ENCODE measurements around the gene TMEM87B.
"Not testable (repeated sequence)": the region's sequence is repeated elsewhere in the genome, so short reads cannot be mapped to it uniquely, and the experiment has no call there.

Gene TMEM87B

DNA sequence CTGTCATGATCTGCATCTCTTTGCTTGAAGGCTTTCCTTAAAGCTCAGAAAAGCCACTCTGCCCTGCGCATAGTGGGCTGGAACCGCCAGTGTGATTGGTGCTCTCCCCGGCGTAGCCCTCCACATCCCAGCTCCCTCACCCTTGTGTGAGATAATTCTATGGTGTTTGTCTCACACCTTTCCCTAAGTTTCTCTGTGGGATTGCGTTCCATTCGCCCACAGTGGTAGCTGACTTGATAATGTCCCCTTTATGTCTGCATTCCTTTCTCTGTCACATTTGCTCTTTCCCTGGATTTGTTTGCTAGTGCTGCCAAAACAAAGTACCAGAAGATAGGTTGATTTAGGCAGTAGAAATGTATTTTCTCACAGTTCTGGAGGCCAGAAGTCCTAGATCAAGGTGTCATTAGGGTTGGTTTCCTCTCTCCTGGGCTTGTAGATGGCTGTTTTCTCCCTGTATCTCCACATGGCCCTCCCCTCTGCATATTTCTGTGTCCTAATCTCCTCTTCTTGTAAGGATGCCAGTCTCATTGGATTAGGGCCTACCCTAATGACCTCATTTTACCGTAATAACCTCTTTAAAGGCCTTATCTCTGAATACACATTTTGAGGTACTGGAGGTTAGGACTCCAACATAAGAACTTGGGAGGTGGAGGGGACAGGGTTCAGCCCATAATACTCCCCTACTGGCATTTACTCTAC, 7.4 kb upstream of the TMEM87B start:
- Mint-ChIP-seq H3K36me3 (no peaks in the 10 kb centered on the region), H3K4me1 (peaks cover 8% of the 10 kb centered on the region), H3K4me3 (no peak overlapping the region), H3K27ac (no peak overlapping the region), H3K9me3 (peaks cover 2% of the 10 kb centered on the region)
- DNase-seq (ENCODE audit: low spot score in 2 of 2): no peak
- no peak for ATAC-seq

DNA sequence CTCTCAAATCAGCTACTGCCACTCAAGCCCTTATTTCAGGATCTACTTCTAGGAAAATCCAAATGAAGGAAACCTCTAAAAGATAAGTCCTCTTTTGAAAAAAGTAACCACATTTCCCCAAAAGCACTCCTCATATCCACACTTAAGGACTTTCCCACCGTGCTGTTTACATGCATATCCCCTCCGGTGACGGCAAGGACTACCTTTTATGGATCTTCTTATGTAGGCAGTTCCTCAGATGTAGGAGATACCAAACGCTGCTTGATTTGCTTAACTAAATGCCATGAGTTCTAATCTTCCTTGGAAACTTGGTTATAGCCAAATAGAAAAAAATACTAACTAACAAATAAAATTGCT, 6.9 kb upstream of the TMEM87B start:
- H3K36me3 Mint-ChIP-seq: no peaks in the 10 kb centered on the region
- peaks cover 2% of the 10 kb centered on the region for H3K9me3 Mint-ChIP-seq
- no peak for ATAC-seq
- no peak for DNase-seq (ENCODE audit: low spot score in 2 of 2)
- H3K4me3 Mint-ChIP-seq: no peak overlapping the region
- no peak overlapping the region for H3K27ac Mint-ChIP-seq
- H3K4me1 Mint-ChIP-seq: peaks cover 8% of the 10 kb centered on the region

DNA sequence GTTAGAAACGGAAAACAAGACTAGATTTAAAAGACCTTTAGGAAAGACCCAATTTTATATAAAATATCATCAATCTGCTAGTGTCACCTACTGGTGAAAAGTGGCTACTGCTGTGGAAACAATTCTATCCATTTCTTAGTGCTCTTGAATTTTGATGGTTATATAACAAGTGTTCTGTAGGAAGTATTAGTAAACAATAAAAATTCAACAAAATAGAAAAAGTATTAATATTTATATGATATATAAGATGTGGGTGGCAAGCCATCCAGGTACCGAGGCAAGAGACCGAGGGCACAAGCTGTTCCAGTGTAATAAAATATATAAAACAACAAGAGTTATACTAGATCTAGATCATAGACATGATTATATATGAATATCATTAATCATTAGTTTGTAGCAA, 6.2 kb upstream of the TMEM87B start:
- DNase-seq (ENCODE audit: low spot score in 2 of 2) (no peak), ATAC-seq (peak; percentile 42)
- Mint-ChIP-seq H3K27ac (no peak overlapping the region), H3K4me1 (peaks cover 15% of the 10 kb centered on the region), H3K4me3 (no peak overlapping the region), H3K9me3 (peaks cover 2% of the 10 kb centered on the region), H3K36me3 (no peaks in the 10 kb centered on the region)

DNA sequence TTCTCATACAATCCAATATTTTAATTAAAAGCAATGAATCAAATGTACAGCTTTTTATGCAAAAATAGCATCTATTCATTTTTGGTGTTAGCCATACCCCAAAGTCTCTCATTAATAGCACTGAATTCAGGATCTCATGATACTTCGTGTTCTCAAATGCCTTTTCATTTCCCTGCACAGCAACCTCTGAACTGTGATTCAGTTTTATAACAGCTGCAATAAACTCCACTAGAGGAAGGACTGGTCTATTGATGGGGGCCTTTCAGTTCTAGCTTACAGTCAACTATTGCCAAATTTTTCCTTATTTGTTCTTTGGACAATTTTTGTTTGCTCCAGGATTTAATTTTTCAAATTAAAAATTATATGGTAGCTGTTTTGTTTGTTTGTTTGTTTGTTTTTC, 4.8 kb upstream of the TMEM87B start:
- no peak overlapping the region for H3K4me3 Mint-ChIP-seq
- DNase-seq (ENCODE audit: low spot score in 2 of 2): no peak
- H3K27ac Mint-ChIP-seq: no peak overlapping the region
- H3K4me1 Mint-ChIP-seq: peaks cover 20% of the 10 kb centered on the region
- peaks cover 5% of the 10 kb centered on the region for H3K36me3 Mint-ChIP-seq
- no peak for ATAC-seq
- H3K9me3 Mint-ChIP-seq: peaks cover under 1% of the 10 kb centered on the region

DNA sequence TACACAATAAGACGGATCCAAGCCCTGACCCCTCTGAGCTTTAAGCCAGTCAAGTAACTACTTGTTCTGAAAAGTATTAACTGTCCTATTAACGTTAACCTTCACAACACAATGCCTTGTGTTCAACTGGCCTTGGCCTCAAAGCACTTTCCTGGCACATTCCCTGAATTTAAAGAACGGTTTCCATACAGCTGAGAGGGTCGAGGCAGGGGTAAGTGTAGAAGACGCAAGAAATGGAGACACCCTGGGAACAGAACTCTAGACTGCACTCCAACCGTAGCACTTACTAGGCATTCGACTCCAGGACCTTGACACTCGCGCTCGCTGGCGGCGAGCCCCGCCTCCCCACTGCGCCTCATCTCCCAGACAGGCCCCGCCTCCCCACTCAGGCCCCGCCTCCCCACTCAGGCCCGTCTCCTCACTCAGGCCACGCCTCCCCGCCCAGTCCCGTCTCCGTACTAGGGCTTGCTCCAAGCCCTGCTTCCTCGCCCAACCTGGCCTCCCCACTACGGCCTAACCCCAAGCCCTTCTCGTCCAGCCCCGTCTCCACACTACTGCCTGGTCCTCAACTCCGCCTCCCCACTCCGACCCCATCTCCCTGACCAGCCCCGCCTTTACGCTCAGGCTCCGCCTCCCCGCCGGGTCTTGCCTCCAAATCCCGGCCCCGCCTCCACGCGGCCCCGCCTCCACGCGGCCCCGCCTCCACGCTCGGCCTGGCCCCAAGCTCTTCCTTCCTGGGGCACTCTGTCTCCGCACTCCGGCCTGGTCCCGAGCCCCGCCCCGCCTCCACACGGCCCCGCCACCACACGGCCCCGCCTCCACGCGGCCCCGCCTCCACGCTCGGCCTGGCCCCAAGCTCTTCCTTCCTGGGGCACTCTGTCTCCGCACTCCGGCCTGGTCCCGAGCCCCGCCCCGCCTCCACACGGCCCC, 887 bp upstream of the TMEM87B start:
- Mint-ChIP-seq H3K4me1 (peaks cover 52% of the 10 kb centered on the region), H3K36me3 (peaks cover 21% of the 10 kb centered on the region), H3K9me3 (no peaks in the 10 kb centered on the region), H3K4me3 (peak overlapping the region; percentile 82), H3K27ac (peak overlapping the region; percentile 91)
- ATAC-seq (peak; percentile 83), DNase-seq (ENCODE audit: low spot score in 2 of 2) (peak; percentile 97 to 99)

DNA sequence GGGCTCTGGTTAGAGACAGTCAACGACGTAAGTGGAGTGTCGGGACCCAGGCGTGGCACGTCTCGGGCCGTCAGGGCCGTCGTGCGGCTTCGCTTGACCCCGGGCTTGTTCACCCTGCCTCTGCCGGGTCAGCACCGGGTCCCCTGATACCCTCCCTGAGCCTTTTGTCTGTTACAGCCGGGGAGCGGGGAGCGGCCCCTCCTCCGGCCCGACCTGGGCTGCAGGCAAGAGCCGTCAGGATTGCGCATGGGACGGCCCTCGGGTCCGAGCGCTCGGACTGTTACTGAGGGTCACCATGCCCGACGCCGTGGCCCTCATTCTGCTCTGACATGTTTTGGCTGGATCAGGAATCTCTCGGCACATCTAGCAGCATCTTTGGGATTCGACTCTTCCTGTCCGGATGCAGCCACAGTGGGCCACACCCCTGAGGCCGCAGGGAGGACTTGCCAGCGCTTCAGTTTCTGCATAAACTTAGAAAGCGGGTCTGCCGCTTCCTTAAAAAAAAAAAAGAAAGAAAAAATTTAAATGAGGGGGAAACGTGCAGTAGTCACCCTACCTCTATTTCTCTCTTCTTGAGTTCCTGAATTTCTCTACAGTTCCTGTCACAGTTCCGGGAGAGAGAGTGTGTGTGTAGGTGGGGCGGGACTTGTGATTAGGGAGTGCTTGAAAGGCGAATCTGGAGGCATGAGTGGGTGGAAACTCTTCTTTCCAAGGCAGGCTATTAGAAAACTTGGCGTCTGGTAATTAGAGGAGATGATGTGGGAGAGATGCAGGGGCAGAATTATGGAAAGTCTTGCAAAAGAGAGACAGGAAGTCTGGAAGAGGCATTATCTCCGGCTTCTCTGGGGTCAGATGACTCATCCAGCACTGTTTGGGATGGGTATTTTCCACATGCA, 909 bp downstream of the TMEM87B start:
- H3K9me3 Mint-ChIP-seq: no peaks in the 10 kb centered on the region
- DNase-seq (ENCODE audit: low spot score in 2 of 2) (peak in 1 of 2 donors; percentile 59), ATAC-seq (no peak)
- H3K36me3 Mint-ChIP-seq: peaks cover 39% of the 10 kb centered on the region
- H3K4me1 Mint-ChIP-seq: peaks cover 47% of the 10 kb centered on the region
- peak overlapping the region; percentile 82 for H3K27ac Mint-ChIP-seq
- peak overlapping the region; percentile 82 for H3K4me3 Mint-ChIP-seq

DNA sequence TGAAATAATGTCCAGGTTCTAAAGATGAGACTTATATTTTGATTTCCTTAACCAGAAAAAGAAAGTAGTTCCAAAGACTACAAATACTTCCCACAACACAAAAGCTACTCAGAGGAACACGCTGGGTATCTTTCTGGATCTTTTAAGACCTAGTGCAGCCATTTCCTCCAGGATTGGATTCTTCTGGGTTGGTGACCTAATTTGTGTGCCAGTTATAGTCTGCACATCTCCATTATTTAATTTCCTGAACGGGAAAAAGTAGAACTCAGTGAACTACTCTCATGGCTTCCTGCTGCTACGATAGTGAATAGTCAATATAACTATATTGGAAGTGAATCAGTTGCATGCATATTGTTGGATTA, 1.5 kb downstream of the TMEM87B start:
- H3K4me1 Mint-ChIP-seq: peaks cover 51% of the 10 kb centered on the region
- no peak for DNase-seq (ENCODE audit: low spot score in 2 of 2)
- no peak for ATAC-seq

DNA sequence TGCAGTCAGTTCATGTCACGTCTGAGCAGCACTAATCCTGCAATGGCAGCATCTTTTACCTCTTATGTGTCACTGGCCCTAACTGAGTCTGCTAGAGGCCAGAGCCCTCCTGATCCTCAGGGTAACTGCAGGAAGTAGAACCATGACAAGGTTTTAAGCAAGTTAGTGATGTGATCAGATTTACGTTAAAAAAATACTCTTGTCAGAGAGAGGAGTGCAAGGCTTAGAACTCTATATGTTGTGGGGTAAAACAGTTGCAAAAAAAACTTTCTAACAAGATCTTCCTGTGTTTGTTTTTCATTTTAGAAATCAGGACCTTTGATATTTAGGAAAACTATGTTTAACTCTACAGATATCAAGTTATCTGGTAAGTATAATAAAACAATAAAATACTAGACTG, 4.6 kb downstream of the TMEM87B start:
- Mint-ChIP-seq H3K4me1 (peaks cover 60% of the 10 kb centered on the region), H3K4me3 (no peak overlapping the region), H3K9me3 (peaks cover 6% of the 10 kb centered on the region), H3K27ac (no peak overlapping the region), H3K36me3 (peaks cover 75% of the 10 kb centered on the region)
- DNase-seq (ENCODE audit: low spot score in 2 of 2): no peak
- no peak for ATAC-seq

More for the DNA sequence above, 1.5 kb downstream of the TMEM87B start:
- peak overlapping the region; percentile 82 for H3K27ac Mint-ChIP-seq
- H3K36me3 Mint-ChIP-seq: peaks cover 45% of the 10 kb centered on the region
- peak overlapping the region; percentile 82 for H3K4me3 Mint-ChIP-seq
- no peaks in the 10 kb centered on the region for H3K9me3 Mint-ChIP-seq

DNA sequence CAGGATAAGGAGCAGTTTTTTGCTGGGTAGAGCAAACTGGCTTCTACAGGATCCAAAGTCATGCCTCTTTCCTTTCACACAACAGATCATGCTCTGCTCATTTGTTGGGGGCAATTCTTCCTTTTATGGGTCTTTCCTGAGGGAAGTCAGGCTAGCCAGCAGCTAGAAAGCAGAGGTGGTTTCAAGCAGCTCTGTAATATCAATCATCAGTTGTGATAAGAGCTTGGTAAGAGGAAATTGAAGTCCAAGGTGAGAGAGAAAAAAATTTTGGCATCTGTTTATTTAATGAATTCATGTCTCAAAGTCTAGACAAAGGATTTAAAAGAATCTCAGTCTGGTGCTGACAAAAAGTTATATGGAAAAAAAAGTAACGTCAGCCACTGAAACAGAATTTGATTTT, 6.2 kb downstream of the TMEM87B start:
- H3K27ac Mint-ChIP-seq: no peak overlapping the region
- no peak for ATAC-seq
- DNase-seq (ENCODE audit: low spot score in 2 of 2): no peak
- H3K4me1 Mint-ChIP-seq: peaks cover 66% of the 10 kb centered on the region
- peaks cover 81% of the 10 kb centered on the region for H3K36me3 Mint-ChIP-seq
- peaks cover 6% of the 10 kb centered on the region for H3K9me3 Mint-ChIP-seq
- no peak overlapping the region for H3K4me3 Mint-ChIP-seq

DNA sequence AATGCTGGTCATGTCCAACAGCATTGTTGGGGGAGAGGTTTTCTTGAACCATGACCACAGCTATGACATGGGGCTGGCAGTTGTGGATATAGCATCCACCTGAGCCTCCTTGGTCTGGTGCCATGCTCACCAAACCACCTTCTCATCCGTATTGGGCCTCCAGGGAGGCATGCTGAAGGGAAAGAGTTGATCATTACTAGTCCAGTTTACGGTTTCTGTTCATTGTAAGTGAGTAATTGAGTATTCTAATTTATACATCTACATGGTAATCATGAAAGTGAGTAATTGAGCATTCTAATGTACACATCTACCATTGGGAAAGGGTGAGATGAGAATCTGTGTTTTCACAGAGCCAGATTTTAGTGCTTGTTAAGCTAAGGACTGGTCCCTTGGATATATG, 6.8 kb downstream of the TMEM87B start:
- Mint-ChIP-seq H3K27ac (no peak overlapping the region), H3K4me1 (peaks cover 64% of the 10 kb centered on the region), H3K4me3 (no peak overlapping the region), H3K9me3 (peaks cover 6% of the 10 kb centered on the region), H3K36me3 (peaks cover 84% of the 10 kb centered on the region)
- DNase-seq (ENCODE audit: low spot score in 2 of 2) (no peak), ATAC-seq (peak; percentile 69)

DNA sequence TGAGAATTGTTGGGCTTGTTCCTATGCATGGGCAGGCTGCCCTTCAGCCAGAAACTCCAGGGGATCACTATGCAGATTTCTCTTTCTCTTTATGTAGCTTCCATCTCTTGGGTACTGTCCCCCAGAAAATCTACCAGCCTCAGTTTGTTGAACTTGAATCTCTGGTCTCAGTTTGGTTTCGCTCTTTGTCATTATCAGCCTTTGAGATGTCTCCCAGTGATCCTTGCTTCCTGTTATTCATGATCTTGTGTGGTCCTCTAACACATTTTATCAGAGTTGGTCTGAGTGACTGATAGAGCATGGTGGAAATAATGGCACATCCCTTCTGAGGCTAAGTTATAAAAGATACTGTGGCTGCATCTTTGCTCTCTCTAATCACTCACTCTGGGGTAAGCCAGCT, 7.8 kb downstream of the TMEM87B start:
- DNase-seq (ENCODE audit: low spot score in 2 of 2) (no peak), ATAC-seq (peak; percentile 84)
- peaks cover 6% of the 10 kb centered on the region for H3K9me3 Mint-ChIP-seq
- peaks cover 55% of the 10 kb centered on the region for H3K4me1 Mint-ChIP-seq
- no peak overlapping the region for H3K4me3 Mint-ChIP-seq
- peaks cover 94% of the 10 kb centered on the region for H3K36me3 Mint-ChIP-seq
- peak overlapping the region; percentile 75 for H3K27ac Mint-ChIP-seq

DNA sequence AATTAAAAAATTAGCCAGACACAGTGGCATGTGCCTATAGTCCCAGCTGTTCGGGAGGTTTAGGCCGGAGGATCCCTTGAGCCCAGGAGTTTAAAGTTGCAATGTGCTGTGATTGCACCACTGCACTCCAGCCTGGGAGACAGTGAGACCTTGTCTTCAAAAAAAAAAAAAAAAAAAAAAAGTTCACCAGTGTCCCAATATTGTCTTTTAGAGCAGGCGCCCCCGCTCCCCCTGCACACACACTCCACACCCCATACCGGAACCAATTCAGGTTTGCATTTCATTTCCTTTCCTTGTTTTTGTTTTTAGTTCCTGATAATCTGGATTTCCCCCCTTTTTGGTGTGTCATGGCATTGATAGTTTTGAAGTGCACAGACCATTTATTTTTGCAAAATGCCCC, 10.4 kb downstream of the TMEM87B start:
- Mint-ChIP-seq H3K4me3 (no peak overlapping the region), H3K9me3 (peaks cover 6% of the 10 kb centered on the region), H3K27ac (peak overlapping the region; percentile 50), H3K4me1 (peaks cover 45% of the 10 kb centered on the region), H3K36me3 (peaks cover 99% of the 10 kb centered on the region)
- ATAC-seq (no peak), DNase-seq (ENCODE audit: low spot score in 2 of 2) (no peak)

DNA sequence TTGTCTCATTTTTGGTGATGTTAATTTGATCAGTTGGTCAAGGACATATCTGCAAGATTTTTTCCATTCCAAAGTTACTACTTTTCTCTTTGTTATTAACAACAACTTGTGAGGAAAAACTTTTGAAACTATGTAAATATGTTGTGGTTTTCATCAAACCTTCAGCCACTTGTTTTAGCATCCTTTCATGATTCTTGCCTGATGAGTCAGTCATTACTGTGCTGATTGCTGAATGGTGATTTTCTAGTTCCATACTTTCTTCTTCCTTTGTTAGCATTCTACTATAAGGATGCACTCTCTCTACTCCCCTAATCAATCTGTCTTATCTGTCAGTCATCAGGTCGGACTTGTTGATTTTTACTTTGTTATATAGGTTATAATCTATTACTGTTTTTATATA, 10.9 kb downstream of the TMEM87B start:
- Mint-ChIP-seq H3K4me1 (peaks cover 45% of the 10 kb centered on the region), H3K36me3 (peaks cover 99% of the 10 kb centered on the region), H3K27ac (peak overlapping the region; percentile 50), H3K4me3 (no peak overlapping the region), H3K9me3 (peaks cover 6% of the 10 kb centered on the region)
- DNase-seq (ENCODE audit: low spot score in 2 of 2) (no peak), ATAC-seq (peak; percentile 59)

DNA sequence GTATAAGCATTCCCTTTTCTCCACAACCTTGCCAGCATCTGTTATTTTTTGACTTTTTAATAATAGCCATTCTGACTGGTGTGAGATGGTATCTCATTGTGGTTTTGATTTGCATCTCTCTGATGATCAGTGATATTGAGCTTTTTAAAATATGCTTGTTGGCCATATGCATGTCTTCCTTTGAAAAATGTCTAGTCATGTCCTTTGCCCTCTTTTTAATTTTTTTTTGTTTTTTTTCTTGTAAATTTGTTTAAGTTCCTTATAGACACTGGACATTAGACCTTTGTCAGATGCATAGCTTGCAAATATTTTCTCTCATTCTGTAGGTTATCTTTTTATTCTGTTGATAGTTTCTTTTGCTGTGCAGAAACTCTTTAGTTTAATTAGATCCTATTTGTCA, 14.7 kb downstream of the TMEM87B start:
- not testable (repeated sequence) for H3K9me3 Mint-ChIP-seq; DNase-seq (ENCODE audit: low spot score in 2 of 2); ATAC-seq; H3K27ac Mint-ChIP-seq; H3K4me3 Mint-ChIP-seq
- Mint-ChIP-seq H3K36me3 (peaks cover 100% of the 10 kb centered on the region), H3K4me1 (peaks cover 49% of the 10 kb centered on the region)

DNA sequence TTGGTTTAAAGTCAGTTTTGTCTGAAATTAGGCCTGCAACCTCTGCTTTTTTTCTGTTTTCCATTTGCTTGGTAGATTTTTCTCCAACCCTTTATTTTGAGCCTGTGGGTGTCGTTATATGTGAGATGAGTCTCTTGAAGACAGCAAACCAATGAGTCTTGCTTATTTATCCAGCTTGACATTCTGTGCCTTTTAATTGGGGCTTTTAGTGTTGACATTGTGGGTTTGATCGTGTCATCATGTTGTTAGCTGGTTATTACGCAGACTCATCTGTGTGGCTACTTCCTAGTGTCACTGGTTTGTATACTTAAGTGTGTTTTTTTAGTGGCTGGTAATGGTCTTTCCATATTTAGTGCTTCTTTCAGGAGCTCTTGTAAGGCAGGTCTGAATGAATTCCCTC, 18.8 kb downstream of the TMEM87B start:
- no peak overlapping the region for H3K27ac Mint-ChIP-seq

More for the DNA sequence above, 18.8 kb downstream of the TMEM87B start:
- Mint-ChIP-seq H3K4me1 (peaks cover 50% of the 10 kb centered on the region), H3K4me3 (no peak overlapping the region), H3K36me3 (peaks cover 99% of the 10 kb centered on the region), H3K9me3 (peaks cover 3% of the 10 kb centered on the region)
- DNase-seq (ENCODE audit: low spot score in 2 of 2) (no peak), ATAC-seq (peak; percentile 40)

Data from stimulated activated effector memory CD8-positive, alpha-beta T cell treated with anti-CD3 and anti-CD28 coated beads, Interleukin-12 subunit alpha, Interleukin-12 subunit beta, amount 100 ng/mL, for 72 hours (primary cell).